Breast epithelium (tissue), 4 donors: ENCODE results near the gene ZNF74. TPM values are rescaled to one million over a fixed set of nuclear protein-coding genes. Genes with fewer than 3 reads are reported as not detected.
A peak's percentile ranks its signal among the peaks of the same experiment; 100 is the strongest.
"Not testable (repeated sequence)": the region's sequence is repeated elsewhere in the genome, so short reads cannot be mapped to it uniquely, and the experiment has no call there.

ENCODE experiments used
- DNase-seq, 2 donors: peaks; one replicate each; pipeline ENCODE4 v3.0.0-alpha.2; 2019; ENCODE audit warnings: low spot score in 2 of 2
- H3K27ac ChIP-seq, 2 donors: fragments of 200-600 bp; sonication (generic) in 1 of 2; one replicate each; pipeline ENCODE4 v1.5.1; 2016 to 2019; ENCODE audit warnings: mild to moderate bottlenecking in 1 of 2
- H3K27me3 ChIP-seq, 2 donors: fragments of 200-600 bp; sonication (generic) in 1 of 2; one replicate each; pipeline versions ENCODE4 v1.5.1 to v1.6.0; 2017 to 2019; ENCODE audit warnings: control low read depth in 1 of 2, mild to moderate bottlenecking in 1 of 2
- H3K36me3 ChIP-seq: fragments of 200-600 bp; one replicate; pipeline ENCODE4 v1.5.1; 2019
- H3K4me1 ChIP-seq, 2 donors: fragments of 200-600 bp; sonication (generic); one replicate each; pipeline ENCODE4 v1.5.1; 2016 to 2019; ENCODE audit warnings: control low read depth in 1 of 2
- H3K4me3 ChIP-seq, 3 donors: fragments of 200-600 bp; sonication (generic); 1 replicate in 2 of 3; 2 replicates in 1 of 3; pipeline ENCODE4 v1.5.1; 2016 to 2019; ENCODE audit warnings: mild to moderate bottlenecking in 3 of 3, moderate library complexity in 2 of 3
- H3K9me3 ChIP-seq, 2 donors: fragments of 200-600 bp; sonication (generic) in 1 of 2; one replicate each; pipeline ENCODE4 v1.5.1; 2016 to 2019; ENCODE audit warnings: control low read depth in 1 of 2
- CTCF ChIP-seq, 3 donors: fragments of 450-650 bp; IDR thresholded peaks; one replicate each; pipeline ENCODE4 v1.5.1; 2016 to 2017; ENCODE audit warnings: antibody characterized with exemption in 3 of 3, mild to moderate bottlenecking in 3 of 3, moderate library complexity in 3 of 3
- POLR2A ChIP-seq: fragments of 450-650 bp; IDR thresholded peaks from one replicate; pipeline ENCODE4 v1.6.1; 2016; ENCODE audit warnings: antibody characterized with exemption, mild to moderate bottlenecking, moderate library complexity
- POLR2AphosphoS5 ChIP-seq, 3 donors: sonication (generic); formaldehyde crosslinking; IDR thresholded peaks; one replicate each; pipeline ENCODE4 v1.6.1; 2017; ENCODE audit warnings: antibody characterized with exemption in 3 of 3
- intact Hi-C: fragments of 100-400 bp; cut with DNase I; formaldehyde crosslinking; loops from one replicate; pipeline ENCODE4 v1.15.1; 2023; ENCODE audit warnings: low total_unique reads
- total RNA-seq, 3 donors: library from RNA; depleted of rRNA; stranded (reverse); fragments of >200 nt; gene quantifications; one replicate each; pipeline ENCODE4 v1.1.0, GENCODE V29; 2016

Gene ZNF74
- total RNA-seq, 3 donors from 2014 or later, result 4.8 to 11.5 (median 10.0) TPM

DNA sequence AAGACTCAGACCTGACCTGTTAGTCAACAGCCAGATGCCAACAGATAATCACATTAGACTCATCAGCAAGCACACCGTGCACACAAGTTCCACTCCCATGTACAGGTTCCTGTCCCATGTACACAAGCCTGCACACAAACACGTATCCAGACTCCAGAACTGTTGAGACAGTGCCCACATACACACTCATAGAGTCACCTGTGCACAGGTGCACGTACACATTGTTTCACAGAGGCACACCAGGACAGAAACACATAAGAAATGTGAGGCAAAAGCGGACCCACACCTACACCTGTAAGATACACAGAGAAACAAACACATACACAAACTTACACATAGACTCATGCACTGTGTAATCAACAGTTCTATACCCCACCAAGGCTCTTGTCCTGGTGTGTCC lies 2.7 kb upstream of the ZNF74 start:
- H3K36me3 ChIP-seq, result no peaks in the 10 kb centered on the region
- no peaks in the 10 kb centered on the region for H3K27me3 ChIP-seq
- no peak for TF ChIP-seq POLR2AphosphoS5 (IDR thresholded peaks at IDR 0.05)
- TF ChIP-seq CTCF (IDR thresholded peaks at IDR 0.05), result no peak
- no peak for TF ChIP-seq POLR2A
- no peaks in the 10 kb centered on the region for H3K9me3 ChIP-seq
- no peak overlapping the region for H3K4me3 ChIP-seq
- H3K27ac ChIP-seq, result no peak overlapping the region
- H3K4me1 ChIP-seq, result peaks cover 0 to 6% of the 10 kb centered on the region in 2 donors
- intact Hi-C loops, result no loop called here
- no peak for DNase-seq

- H3K27ac ChIP-seq, H3K4me1 ChIP-seq, intact Hi-C loops, H3K9me3 ChIP-seq, H3K36me3 ChIP-seq, H3K4me3 ChIP-seq, H3K27me3 ChIP-seq, DNase-seq: not testable (repeated sequence)
Measured at GRCh38 chr22:20392365-20392881, 1.5 kb upstream of the ZNF74 start.

DNA sequence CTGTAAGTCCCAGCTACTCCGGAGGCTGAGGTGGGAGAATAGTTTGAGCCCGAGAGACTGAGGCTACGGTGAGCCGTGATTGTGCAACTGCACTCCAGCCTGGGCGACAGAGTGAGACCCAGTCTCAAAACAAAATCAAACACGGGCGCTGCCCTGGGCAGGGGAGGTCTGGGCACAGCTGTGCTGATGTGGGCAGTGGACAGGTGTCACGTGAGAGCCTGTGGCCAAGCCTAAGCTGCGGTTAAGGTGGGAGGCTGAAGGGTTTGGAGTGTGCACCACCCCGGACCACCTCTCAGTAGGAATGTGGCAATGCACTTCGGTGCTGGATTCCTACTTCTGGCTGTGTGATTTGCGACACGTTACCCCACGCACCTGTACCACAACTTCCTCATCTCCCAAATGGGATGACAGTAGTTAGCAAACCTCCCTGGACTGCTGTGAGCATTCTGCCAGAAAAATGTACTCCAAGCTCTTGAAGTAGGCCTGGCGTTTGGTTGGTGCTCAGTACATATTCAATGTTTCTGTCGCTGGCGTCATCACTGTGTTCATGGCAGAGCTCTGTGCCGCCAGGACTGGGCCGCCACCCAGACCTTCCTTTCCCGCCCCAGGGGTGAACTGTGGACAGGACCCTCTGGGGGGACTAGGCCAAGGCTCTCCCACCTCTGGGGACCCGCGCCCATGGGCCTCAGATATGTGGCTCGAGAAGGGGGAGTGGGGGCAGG lies 807 bp upstream of the ZNF74 start:
- Histone ChIP-seq H3K27me3 (no peaks in the 10 kb centered on the region), H3K36me3 (no peaks in the 10 kb centered on the region), H3K9me3 (no peaks in the 10 kb centered on the region), H3K4me3 (peak overlapping the region; percentile 65 to 84 (median 82)), H3K4me1 (peaks cover 0 to 6% of the 10 kb centered on the region in 2 donors), H3K27ac (peak overlapping the region; percentile 64 to 68)
- no peak for DNase-seq
- no peak for TF ChIP-seq POLR2AphosphoS5 (IDR thresholded peaks at IDR 0.05)
- TF ChIP-seq POLR2A, result no peak
- intact Hi-C loops, result no loop called here

DNA sequence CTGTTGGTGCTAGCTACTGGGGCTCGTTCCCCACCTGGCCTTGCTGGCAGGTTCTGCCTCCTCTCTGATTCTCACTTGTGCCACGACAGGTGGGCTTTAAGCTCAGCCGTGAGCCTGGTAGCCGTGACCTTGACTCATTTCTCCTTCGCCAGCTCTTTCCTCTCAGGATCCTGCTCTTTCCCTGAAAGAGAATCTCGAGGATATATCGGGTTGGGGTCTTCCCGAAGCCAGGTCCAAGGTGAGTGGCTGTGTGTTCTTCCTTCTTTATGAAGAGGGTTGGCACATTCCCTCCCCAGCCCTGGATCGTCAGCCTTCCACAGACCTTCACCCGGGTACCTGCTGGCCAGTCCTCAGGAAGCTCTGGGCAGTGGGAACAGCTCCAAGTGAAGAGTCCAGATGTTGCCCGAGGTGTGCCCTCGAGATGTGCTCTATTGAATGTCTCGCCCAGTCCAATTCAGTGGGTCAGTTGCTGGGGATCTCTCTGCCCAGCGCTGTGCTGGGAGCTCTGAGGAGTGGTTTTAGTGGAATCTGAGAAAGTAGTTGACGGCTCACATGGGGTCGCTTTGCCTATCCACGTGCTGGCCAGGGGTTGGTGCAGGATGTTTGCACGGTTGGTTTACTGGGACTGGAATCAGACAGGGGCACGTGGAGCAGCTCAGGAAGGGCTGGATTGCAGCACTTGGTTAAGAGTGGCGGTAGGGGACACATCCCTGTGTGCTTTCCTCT lies 1.4 kb downstream of the ZNF74 start:
- H3K4me1 ChIP-seq, result peaks cover 0 to 6% of the 10 kb centered on the region in 2 donors
- TF ChIP-seq POLR2AphosphoS5 (IDR thresholded peaks at IDR 0.05) (no peak), CTCF (IDR thresholded peaks at IDR 0.05) (no peak), POLR2A (no peak)
- H3K9me3 ChIP-seq, result no peaks in the 10 kb centered on the region
- peak overlapping the region in 2 of 3 donors; percentile 82 to 84 for H3K4me3 ChIP-seq
- no peak for DNase-seq
- intact Hi-C loops, result no loop called here
- H3K36me3 ChIP-seq, result no peaks in the 10 kb centered on the region
- H3K27ac ChIP-seq, result no peak overlapping the region
- no peaks in the 10 kb centered on the region for H3K27me3 ChIP-seq

- TF ChIP-seq POLR2AphosphoS5 (IDR thresholded peaks at IDR 0.05) (no peak), CTCF (IDR thresholded peaks at IDR 0.05) (no peak), POLR2A (no peak)
- intact Hi-C loops, result no loop called here
- peaks cover 0 to 6% of the 10 kb centered on the region in 2 donors for H3K4me1 ChIP-seq
Measured at GRCh38 chr22:20395907-20396287, 1.9 kb downstream of the ZNF74 start.

GRCh38 chr22:20396639-20397038 lies 2.7 kb downstream of the ZNF74 start:
- TF ChIP-seq POLR2AphosphoS5 (IDR thresholded peaks at IDR 0.05), result no peak
- no peak for TF ChIP-seq CTCF (IDR thresholded peaks at IDR 0.05)
- TF ChIP-seq POLR2A, result no peak
- intact Hi-C loops, result no loop called here
- Histone ChIP-seq H3K36me3 (no peaks in the 10 kb centered on the region), H3K27me3 (no peaks in the 10 kb centered on the region), H3K27ac (no peak overlapping the region), H3K4me3 (no peak overlapping the region), H3K9me3 (no peaks in the 10 kb centered on the region), H3K4me1 (peaks cover 0 to 6% of the 10 kb centered on the region in 2 donors)
- no peak for DNase-seq

More at GRCh38 chr22:20395907-20396287, 1.9 kb downstream of the ZNF74 start:
- Histone ChIP-seq H3K27me3 (no peaks in the 10 kb centered on the region), H3K27ac (no peak overlapping the region), H3K9me3 (no peaks in the 10 kb centered on the region), H3K36me3 (no peaks in the 10 kb centered on the region), H3K4me3 (no peak overlapping the region)
- DNase-seq, result no peak
